ENCODE measurements around the gene TUT4.
A peak's percentile ranks its signal among the peaks of the same experiment; 100 is the strongest.

- TF ChIP-seq CTCF (IDR thresholded peaks at IDR 0.05) = peak; percentile 48 to 82 (median 73)
- TF ChIP-seq POLR2AphosphoS5 (IDR thresholded peaks at IDR 0.05) = peak; percentile 89 to 95 (median 92)
These were observed 148.5 kb downstream of the TUT4 start, which contains the start of the genes ORC1 and PRPF38A for GRCh38 chr1:52404116-52404974.

All from breast epithelium (tissue), 3 donors.